Measurements from ENCODE around the gene MYEOV. TPM values are rescaled to one million over a fixed set of nuclear protein-coding genes. Genes with fewer than 3 reads are reported as not detected.

Gene MYEOV
- total RNA-seq, 1 donor from 2014 or later = 36.9 TPM

GRCh38 chr11:69319255-69320106 is 25.5 kb downstream of the MYEOV start:
- TF ChIP-seq, protein P1, sequence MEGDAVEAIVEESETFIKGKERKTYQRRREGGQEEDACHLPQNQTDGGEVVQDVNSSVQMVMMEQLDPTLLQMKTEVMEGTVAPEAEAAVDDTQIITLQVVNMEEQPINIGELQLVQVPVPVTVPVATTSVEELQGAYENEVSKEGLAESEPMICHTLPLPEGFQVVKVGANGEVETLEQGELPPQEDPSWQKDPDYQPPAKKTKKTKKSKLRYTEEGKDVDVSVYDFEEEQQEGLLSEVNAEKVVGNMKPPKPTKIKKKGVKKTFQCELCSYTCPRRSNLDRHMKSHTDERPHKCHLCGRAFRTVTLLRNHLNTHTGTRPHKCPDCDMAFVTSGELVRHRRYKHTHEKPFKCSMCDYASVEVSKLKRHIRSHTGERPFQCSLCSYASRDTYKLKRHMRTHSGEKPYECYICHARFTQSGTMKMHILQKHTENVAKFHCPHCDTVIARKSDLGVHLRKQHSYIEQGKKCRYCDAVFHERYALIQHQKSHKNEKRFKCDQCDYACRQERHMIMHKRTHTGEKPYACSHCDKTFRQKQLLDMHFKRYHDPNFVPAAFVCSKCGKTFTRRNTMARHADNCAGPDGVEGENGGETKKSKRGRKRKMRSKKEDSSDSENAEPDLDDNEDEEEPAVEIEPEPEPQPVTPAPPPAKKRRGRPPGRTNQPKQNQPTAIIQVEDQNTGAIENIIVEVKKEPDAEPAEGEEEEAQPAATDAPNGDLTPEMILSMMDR (IDR thresholded peaks at IDR 0.05; ENCODE audit: insufficient read depth, low read length, poor library complexity, severe bottlenecking) = no peak

GRCh38 chr11:69320326-69320725 is 26.4 kb downstream of the MYEOV start:
- TF ChIP-seq, protein P1 (IDR thresholded peaks at IDR 0.05; ENCODE audit: insufficient read depth, low read length, poor library complexity, severe bottlenecking) = no peak
- Histone ChIP-seq H3K27me3 (ENCODE audit: control insufficient read depth, insufficient read depth, low read length) (no peaks in the 10 kb centered on the region), H3K4me3 (ENCODE audit: low read depth, low read length) (no peak overlapping the region), H3K36me3 (ENCODE audit: control insufficient read depth, insufficient read depth, low read length) (peaks cover 1% of the 10 kb centered on the region)
- DNase-seq (ENCODE audit: low read depth) = no peak

More at GRCh38 chr11:69319255-69320106, 25.5 kb downstream of the MYEOV start:
- H3K36me3 ChIP-seq (ENCODE audit: control insufficient read depth, insufficient read depth, low read length) = peaks cover 1% of the 10 kb centered on the region
- DNase-seq (ENCODE audit: low read depth) = no peak
- no peaks in the 10 kb centered on the region for H3K27me3 ChIP-seq (ENCODE audit: control insufficient read depth, insufficient read depth, low read length)
- H3K4me3 ChIP-seq (ENCODE audit: low read depth, low read length) = no peak overlapping the region

DNA sequence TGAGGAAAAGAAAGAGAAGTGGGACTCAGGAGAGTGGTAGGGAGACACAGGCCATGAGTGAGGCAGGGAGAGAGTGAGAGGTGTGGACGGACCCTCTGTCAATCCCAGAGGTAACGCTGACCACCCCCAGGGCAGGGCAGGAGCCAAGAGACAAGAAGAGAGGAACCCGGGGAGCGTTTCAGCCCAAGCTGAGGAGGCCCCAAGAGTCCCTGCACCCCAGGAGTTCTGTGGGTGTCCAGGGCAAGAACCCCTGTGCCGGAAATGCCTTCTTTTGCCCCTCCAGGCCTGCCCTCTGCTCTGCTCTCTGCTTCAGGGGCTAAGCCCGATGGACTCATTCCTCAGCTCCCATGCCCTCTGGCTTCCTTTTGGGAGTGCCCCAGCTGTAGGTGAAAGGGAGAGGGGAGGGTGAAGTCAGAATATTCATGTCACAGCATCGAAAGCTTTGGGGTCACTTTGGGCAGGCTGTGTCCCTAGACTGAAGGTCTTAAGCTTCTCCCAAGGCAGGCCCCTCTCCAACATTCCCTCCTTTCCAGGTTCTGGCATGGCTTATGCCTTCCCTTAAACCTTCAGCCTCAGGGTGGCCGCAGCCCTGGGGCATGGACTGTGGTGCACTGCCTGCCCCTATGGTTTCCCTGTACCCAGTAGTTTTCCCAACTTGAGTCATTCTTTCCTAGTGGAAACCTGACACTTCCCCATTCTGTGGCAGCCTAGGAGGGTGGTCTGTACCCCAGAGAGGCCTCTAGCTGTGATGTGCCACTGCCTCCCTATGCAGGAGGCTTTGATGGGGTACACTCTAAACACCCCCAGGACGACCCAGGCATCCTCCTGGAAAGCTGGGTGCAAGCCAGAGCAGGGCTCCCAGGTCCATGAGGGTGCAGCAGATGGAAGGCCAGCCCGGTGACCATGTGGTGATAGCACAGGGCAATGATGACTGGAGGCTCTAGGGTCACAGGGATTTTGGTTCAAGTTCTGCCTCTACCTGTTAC is 27.1 kb downstream of the MYEOV start:
- Histone ChIP-seq H3K27me3 (ENCODE audit: control insufficient read depth, insufficient read depth, low read length) (no peaks in the 10 kb centered on the region), H3K4me3 (ENCODE audit: low read depth, low read length) (no peak overlapping the region), H3K36me3 (ENCODE audit: control insufficient read depth, insufficient read depth, low read length) (no peaks in the 10 kb centered on the region)
- TF ChIP-seq, protein P1 (IDR thresholded peaks at IDR 0.05; ENCODE audit: insufficient read depth, low read length, poor library complexity, severe bottlenecking) = no peak
- no peak for DNase-seq (ENCODE audit: low read depth)

- DNase-seq (ENCODE audit: low read depth) = peak; percentile 63
- no peaks in the 10 kb centered on the region for H3K36me3 ChIP-seq (ENCODE audit: control insufficient read depth, insufficient read depth, low read length)
- H3K27me3 ChIP-seq (ENCODE audit: control insufficient read depth, insufficient read depth, low read length) = no peaks in the 10 kb centered on the region
- TF ChIP-seq, protein P1 (IDR thresholded peaks at IDR 0.05; ENCODE audit: insufficient read depth, low read length, poor library complexity, severe bottlenecking) = no peak
- H3K4me3 ChIP-seq (ENCODE audit: low read depth, low read length) = no peak overlapping the region
Observed at GRCh38 chr11:69321877-69322361, 28.0 kb downstream of the MYEOV start.

- TF ChIP-seq, protein P1 (IDR thresholded peaks at IDR 0.05; ENCODE audit: insufficient read depth, low read length, poor library complexity, severe bottlenecking) = no peak
- DNase-seq (ENCODE audit: low read depth) = no peak
- H3K36me3 ChIP-seq (ENCODE audit: control insufficient read depth, insufficient read depth, low read length) = no peaks in the 10 kb centered on the region
- no peaks in the 10 kb centered on the region for H3K27me3 ChIP-seq (ENCODE audit: control insufficient read depth, insufficient read depth, low read length)
- no peak overlapping the region for H3K4me3 ChIP-seq (ENCODE audit: low read depth, low read length)
Observed at GRCh38 chr11:69325446-69325845, 31.5 kb downstream of the MYEOV start.
